Colonic mucosa (tissue), 4 donors: ENCODE results near the gene ACCSL. TPM values are rescaled to one million over a fixed set of nuclear protein-coding genes. Genes with fewer than 3 reads are reported as not detected.

Experiments used
- DNase-seq: peaks from one replicate; pipeline ENCODE4 v3.0.0-alpha.2; 2020
- H3K27ac ChIP-seq: fragments of 200-600 bp; one replicate; pipeline ENCODE4 v1.8.0; 2021
- H3K27me3 ChIP-seq: fragments of 200-600 bp; one replicate; pipeline ENCODE4 v1.8.0; 2021
- H3K36me3 ChIP-seq: fragments of 200-600 bp; one replicate; pipeline ENCODE4 v1.8.0; 2021
- H3K4me1 ChIP-seq: fragments of 200-600 bp; one replicate; pipeline ENCODE4 v1.8.0; 2021; ENCODE audit warnings: mild to moderate bottlenecking
- H3K4me3 ChIP-seq: fragments of 200-600 bp; one replicate; pipeline ENCODE4 v1.8.0; 2021
- H3K9ac ChIP-seq, 2 donors: one replicate each; pipeline ENCODE4 v1.7.0; 2013; ENCODE audit warnings: control low read depth in 2 of 2, low read depth in 2 of 2, low read length in 2 of 2
- H3K9me3 ChIP-seq: fragments of 200-600 bp; one replicate; pipeline ENCODE4 v1.8.0; 2021
- intact Hi-C: fragments of 100-400 bp; cut with DNase I; formaldehyde crosslinking; loops from one replicate; pipeline ENCODE4 v1.14.1; 2022
- total RNA-seq, 2 donors: library from RNA; stranded (reverse); fragmentation: NEBNext Ultra II Directional in 1 of 2; extraction: Animal tissue kit (Norgen Biotek cat#: 25700) in 1 of 2; gene quantifications; one replicate each; pipeline ENCODE4 v1.2.1, GENCODE V29; 2021
- TF ChIP-seq, protein P1 (sequence below): fragments of 200-600 bp; IDR thresholded peaks from one replicate; pipeline ENCODE4 v1.8.0; 2022; ENCODE audit warnings: antibody characterized with exemption, mild to moderate bottlenecking
- donor health status: healthy.
- donor health status: DM: no; HTN: no; CAD: no.
- donor health status: DM: no; HTN: no; CAD: no.

ACCSL gene
- total RNA-seq, 2 donors from 2014 or later, result not detected

DNA sequence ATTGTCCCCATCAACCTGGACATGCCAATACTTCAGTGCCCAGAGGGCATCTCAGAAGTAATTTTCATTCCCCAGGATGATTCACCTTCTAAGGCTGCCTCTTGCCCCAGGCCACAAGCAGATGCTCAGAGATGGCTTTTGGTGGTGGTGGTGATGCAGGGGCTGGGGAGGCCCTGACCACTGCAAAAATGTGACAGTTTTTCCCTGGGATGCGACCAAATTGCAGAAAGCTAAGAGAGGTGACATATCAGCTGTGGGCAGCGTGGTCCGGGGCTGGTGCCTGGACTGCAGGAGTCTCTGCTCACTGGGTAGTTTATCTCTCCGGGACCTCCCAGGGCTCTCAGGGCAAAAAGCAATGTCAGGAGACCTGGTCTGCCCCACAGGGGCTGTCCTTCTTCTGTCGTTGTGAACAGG lies 39.7 kb upstream of the ACCSL start:
- DNase-seq, result peak; percentile 4
- no peaks in the 10 kb centered on the region for H3K36me3 ChIP-seq
- TF ChIP-seq, protein P1, sequence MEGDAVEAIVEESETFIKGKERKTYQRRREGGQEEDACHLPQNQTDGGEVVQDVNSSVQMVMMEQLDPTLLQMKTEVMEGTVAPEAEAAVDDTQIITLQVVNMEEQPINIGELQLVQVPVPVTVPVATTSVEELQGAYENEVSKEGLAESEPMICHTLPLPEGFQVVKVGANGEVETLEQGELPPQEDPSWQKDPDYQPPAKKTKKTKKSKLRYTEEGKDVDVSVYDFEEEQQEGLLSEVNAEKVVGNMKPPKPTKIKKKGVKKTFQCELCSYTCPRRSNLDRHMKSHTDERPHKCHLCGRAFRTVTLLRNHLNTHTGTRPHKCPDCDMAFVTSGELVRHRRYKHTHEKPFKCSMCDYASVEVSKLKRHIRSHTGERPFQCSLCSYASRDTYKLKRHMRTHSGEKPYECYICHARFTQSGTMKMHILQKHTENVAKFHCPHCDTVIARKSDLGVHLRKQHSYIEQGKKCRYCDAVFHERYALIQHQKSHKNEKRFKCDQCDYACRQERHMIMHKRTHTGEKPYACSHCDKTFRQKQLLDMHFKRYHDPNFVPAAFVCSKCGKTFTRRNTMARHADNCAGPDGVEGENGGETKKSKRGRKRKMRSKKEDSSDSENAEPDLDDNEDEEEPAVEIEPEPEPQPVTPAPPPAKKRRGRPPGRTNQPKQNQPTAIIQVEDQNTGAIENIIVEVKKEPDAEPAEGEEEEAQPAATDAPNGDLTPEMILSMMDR, result no peak

DNA sequence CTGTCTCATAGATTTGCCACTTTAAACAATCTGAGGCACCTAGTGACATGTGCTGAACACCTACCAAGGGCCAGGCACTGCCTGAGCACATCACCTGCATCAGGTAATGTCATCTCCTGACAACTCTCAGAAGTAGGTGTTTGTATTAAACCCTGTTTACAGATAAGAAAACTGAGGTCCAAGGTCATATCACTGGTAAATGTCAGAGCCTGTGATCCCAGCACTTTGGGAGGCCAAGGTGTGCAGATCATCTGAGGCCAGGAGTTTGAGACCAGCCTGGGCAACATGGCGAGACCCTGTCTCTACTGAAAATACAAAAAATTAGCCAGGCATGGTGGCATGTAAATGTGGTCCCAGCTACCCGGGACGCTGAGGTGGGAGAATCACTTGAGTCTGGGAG lies 39.1 kb upstream of the ACCSL start:
- H3K9me3 ChIP-seq, result no peaks in the 10 kb centered on the region
- H3K27me3 ChIP-seq, result no peaks in the 10 kb centered on the region
- intact Hi-C loops, result no loop called here
- no peak overlapping the region for H3K27ac ChIP-seq
- H3K4me1 ChIP-seq, result no peaks in the 10 kb centered on the region
- TF ChIP-seq, protein P1, result no peak
- no peak overlapping the region for H3K4me3 ChIP-seq
- no peak overlapping the region for H3K9ac ChIP-seq
- no peak for DNase-seq
- H3K36me3 ChIP-seq, result no peaks in the 10 kb centered on the region

More for the DNA sequence above, 39.7 kb upstream of the ACCSL start:
- Histone ChIP-seq H3K27ac (no peak overlapping the region), H3K4me1 (no peaks in the 10 kb centered on the region), H3K9me3 (no peaks in the 10 kb centered on the region), H3K9ac (no peak overlapping the region), H3K27me3 (no peaks in the 10 kb centered on the region), H3K4me3 (no peak overlapping the region)
- intact Hi-C loops, result no loop called here

DNA sequence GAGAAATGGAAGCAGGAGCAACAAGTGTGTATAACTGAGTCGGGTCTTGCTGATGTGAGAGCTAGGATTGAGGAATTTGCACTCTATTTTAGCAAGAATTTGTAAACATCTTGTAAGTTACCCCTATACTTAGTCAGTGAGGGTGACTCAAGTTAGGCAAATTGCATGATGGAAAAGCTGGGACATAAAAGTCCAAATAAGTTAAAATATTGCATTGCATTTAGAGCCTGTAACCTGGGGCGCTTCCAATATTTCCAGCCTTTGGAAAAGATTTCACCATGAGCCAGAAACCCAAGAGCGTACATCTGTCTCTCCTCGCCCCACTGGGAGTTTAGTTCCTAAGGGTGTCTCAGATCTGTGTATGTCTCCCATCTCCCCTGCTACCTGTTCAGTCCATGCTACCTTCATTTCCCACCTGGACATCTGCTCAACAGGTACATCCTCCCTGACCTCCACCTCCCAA lies 37.0 kb upstream of the ACCSL start:
- Histone ChIP-seq H3K9me3 (no peaks in the 10 kb centered on the region), H3K27me3 (no peaks in the 10 kb centered on the region), H3K27ac (no peak overlapping the region), H3K4me3 (no peak overlapping the region), H3K9ac (no peak overlapping the region), H3K36me3 (no peaks in the 10 kb centered on the region), H3K4me1 (no peaks in the 10 kb centered on the region)
- DNase-seq, result peak; percentile 12
- TF ChIP-seq, protein P1, result no peak
- intact Hi-C loops, result no loop called here

DNA sequence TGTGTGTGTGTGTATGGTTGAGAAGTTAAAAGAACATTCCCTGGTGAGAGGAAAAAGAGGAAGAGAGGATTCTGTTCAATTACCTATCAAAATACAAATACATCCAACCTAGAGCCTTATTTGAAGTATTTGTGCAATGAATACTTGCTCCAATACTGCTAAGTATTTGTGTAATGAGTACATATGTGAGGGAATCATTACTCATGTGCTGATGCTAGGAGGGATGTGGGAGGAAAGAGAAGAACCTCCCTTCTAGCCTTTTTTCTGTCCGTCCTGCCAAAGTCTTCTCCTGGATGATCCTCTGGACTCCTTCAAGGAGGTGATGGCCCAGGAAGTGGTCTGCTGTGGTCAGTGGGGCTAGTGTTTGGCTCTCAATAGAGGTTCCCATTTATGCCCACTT lies 36.0 kb upstream of the ACCSL start:
- no peaks in the 10 kb centered on the region for H3K4me1 ChIP-seq
- no peak overlapping the region for H3K4me3 ChIP-seq
- intact Hi-C loops, result no loop called here
- peak; percentile 7 for DNase-seq
- no peaks in the 10 kb centered on the region for H3K36me3 ChIP-seq
- no peak overlapping the region for H3K27ac ChIP-seq
- TF ChIP-seq, protein P1, result no peak
- H3K27me3 ChIP-seq, result no peaks in the 10 kb centered on the region
- no peaks in the 10 kb centered on the region for H3K9me3 ChIP-seq
- no peak overlapping the region for H3K9ac ChIP-seq

DNA sequence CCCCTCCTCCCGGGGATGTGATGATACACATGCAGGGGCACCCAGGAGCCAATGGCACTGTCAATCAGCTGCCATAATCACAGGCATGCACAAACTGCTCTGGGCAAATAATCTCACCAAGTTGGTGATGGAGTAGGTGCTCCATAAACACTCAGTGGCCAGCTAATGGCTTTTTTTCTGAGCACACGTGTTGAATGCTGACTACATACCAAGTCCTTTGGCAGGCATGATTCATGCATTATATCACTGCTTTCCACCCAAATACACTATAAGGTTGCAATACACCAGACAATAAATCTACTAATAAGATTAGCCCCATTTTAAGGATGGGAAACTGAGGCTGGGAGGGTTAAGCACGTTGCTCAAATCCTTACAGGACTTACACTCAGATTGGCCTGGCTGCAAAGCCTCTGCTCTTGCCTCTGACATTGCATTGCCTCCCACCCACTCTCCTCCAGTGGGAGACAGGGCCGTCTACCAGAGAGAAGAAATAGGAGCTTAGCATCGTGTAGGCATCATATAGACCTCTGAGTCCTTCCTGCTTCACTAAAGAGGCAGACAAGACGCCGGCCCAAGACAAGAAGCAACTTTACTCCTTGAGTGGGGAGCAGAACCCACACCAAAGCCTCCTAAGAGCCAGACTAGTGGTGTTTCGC lies 32.7 kb upstream of the ACCSL start:
- Histone ChIP-seq H3K27ac (no peak overlapping the region), H3K27me3 (no peaks in the 10 kb centered on the region), H3K4me3 (no peak overlapping the region), H3K4me1 (no peaks in the 10 kb centered on the region), H3K9me3 (no peaks in the 10 kb centered on the region), H3K9ac (no peak overlapping the region), H3K36me3 (no peaks in the 10 kb centered on the region)
- intact Hi-C loops, result no loop called here
- TF ChIP-seq, protein P1, result no peak
- DNase-seq, result no peak
